H1 (cell line): ENCODE measurements around the gene PRX. TPM values are rescaled to one million over a fixed set of nuclear protein-coding genes. Genes with fewer than 3 reads are reported as not detected.

Experiments used
- GTF2F1 ChIP-seq: IDR thresholded peaks from 2 replicates; pipeline ENCODE4 v1.6.1; 2012; ENCODE audit warnings: low read depth, low read length, improper control_type of control experiment, borderline replicate concordance
- polyA plus RNA-seq, 7 experiments: library from polyadenylated mRNA; depleted of rRNA in 3 of 7; stranded (reverse) in 5 of 7; unstranded in 2 of 7; fragments of >200 nt in 5 of 7; fragments of 200-250 nt in 2 of 7; gene quantifications; 1 replicate in 5 of 7; 2 replicates in 1 of 7; 4 replicates in 1 of 7; pipeline versions ENCODE4 v1.2.1 to v1.2.3, GENCODE V29; 2011 to 2013; ENCODE audit warnings: missing spikeins in 2 of 7, mixed read lengths in 2 of 7
- total RNA-seq: library from RNA; stranded (reverse); fragmentation: NEBNext Ultra II Directional; extraction: Animal tissue kit (Norgen Biotek cat#: 25700); gene quantifications from 2 replicates; pipeline ENCODE4 v1.2.1, GENCODE V29; 2021

PRX gene
- total and polyA plus RNA-seq, 2 of the 8 experiments (the other 6 are each of a cell fraction or from before 2014, with no cell fraction given) = 2.8 to 5.8 TPM

DNA sequence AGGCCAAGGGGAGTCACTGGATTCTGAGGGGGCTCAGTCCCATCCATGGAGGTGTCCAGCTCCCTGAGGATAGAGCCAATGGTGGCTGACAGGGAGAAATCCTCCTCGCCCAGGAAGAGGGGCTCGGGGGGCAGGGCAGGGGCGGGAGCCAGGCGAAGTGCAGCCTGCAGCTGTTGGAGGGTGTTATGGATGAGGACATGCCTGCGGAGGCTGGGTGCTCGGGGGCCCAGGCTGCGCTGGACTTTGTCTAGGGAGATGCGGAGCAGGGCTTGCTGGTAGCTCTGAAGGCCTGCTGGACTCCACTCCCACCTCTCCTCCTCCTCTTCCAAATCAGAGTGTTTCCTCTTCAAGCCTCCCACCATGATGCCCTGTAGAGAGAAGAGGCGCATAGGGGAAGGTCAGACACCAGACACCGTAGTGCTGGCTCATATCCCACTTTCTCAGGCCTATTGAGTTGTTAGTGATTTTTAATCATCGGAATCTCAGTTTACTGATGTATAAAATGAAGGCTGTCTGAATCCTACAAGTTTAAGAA is 28.6 kb upstream of the PRX start (continued):
- TF ChIP-seq GTF2F1 = no peak
